ENCODE data around the gene PGAM2. TPM values are rescaled to one million over a fixed set of nuclear protein-coding genes. Genes with fewer than 3 reads are reported as not detected.

The PGAM2 gene
- total and polyA plus RNA-seq, 2 of the 4 experiments (the other 2 are of a cell fraction): not detected

DNA sequence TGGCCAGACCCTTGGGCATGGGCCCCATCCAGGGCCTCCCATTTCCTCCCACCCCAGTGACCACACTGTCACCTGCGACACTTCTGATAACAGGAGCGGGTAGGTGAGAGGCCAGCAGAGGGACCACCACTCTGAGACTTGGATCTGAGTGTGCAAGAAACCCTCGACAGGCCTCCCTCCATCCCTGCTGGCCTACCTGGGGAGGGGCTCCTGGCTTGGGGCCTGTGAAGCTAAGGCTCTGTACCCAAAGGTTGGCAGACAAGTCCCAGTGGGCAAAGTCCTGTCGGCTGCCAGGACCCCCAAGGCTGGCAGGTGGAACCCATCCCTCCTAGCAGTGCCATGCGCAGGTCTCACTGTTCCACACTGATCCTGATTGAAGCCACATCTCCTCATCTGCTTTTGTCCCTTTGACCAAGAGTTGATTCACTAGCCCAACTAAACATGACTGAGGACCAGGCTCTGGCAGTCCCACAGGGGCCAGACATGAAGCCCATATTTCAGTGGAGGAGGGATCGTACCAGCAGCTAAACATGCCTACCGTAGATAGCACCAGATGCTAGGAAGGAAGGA lies 1.2 kb upstream of the PGAM2 start:
- no peak overlapping the region for H4K5ac ChIP-seq (ENCODE audit: low read depth, low read length)
- H3K27me3 ChIP-seq (ENCODE audit: control insufficient read depth, insufficient read depth, low read length): no peaks in the 10 kb centered on the region
- peaks cover 18% of the 10 kb centered on the region for H4K20me1 ChIP-seq (ENCODE audit: insufficient read depth, low read length)
- H3K27ac ChIP-seq (ENCODE audit: insufficient read depth, low read length): no peak overlapping the region
- H3K4me2 ChIP-seq (ENCODE audit: low read depth, low read length): no peak overlapping the region
- H3K4me3 ChIP-seq (ENCODE audit: insufficient read depth, low read depth, low read length): no peak overlapping the region
- H2AK9ac ChIP-seq (replicated peaks; ENCODE audit: low read depth, low read length, poor library complexity): no peak overlapping the region
- H4K91ac ChIP-seq (ENCODE audit: insufficient read depth, low read depth, low read length): no peak overlapping the region
- H2BK120ac ChIP-seq (ENCODE audit: low read depth, low read length): no peak overlapping the region
- H3K9me3 ChIP-seq (ENCODE audit: control insufficient read depth, insufficient read depth, low read length): no peaks in the 10 kb centered on the region
- H2AK5ac ChIP-seq (ENCODE audit: low read depth, low read length): no peak overlapping the region
- peaks cover 9% of the 10 kb centered on the region for H3K4me1 ChIP-seq (ENCODE audit: control insufficient read depth, insufficient read depth, low read length)
- H2BK5ac ChIP-seq (ENCODE audit: low read depth, low read length, poor library complexity, severe bottlenecking): no peak overlapping the region
- no peak overlapping the region for H3K4ac ChIP-seq (ENCODE audit: low read depth, low read length)
- no peak overlapping the region for H4K8ac ChIP-seq (ENCODE audit: low read depth in 2 of 2, low read length in 2 of 2)
- 71% methylated on average over 3 of the region's 7 CpGs; no CpG with 5 or more reads in 1 of the 2 experiments for WGBS, 2 experiments (ENCODE audit: extremely low coverage in 2 of 2, insufficient read length in 1 of 2)
- H3K79me1 ChIP-seq (ENCODE audit: low read depth in 1 of 2, low read length in 2 of 2): no peaks in the 10 kb centered on the region
- H3K9ac ChIP-seq (ENCODE audit: low read depth, low read length): no peak overlapping the region
- no peaks in the 10 kb centered on the region for H3K9me1 ChIP-seq (ENCODE audit: insufficient read depth, low read length)
- intact Hi-C loops (cut with micrococcal nuclease): no loop called here
- dilution Hi-C loops (cut with HindIII; ENCODE audit: low sequenced_read_pairs, unreplicated experiment): no loop called here
- in situ Hi-C loops (cut with MboI; ENCODE audit: low sequenced_read_pairs): loop anchor here (5.0 kb wide), 1 partner anchor 131 kb away; no protein-coding TSS in a partner anchor
- ATAC-seq (ENCODE audit: low read depth) (no peak), DNase-seq (no peak)
- no peak overlapping the region for H3K23ac ChIP-seq (ENCODE audit: low read depth, low read length)
- TF ChIP-seq SMC3 (IDR thresholded peaks at IDR 0.05; ENCODE audit: low read depth, low read length) (no peak), BHLHE40 (IDR thresholded peaks at IDR 0.05; ENCODE audit: low read depth, low read length) (no peak), POLR2A (IDR thresholded peaks at IDR 0.05; ENCODE audit: low read depth, low read length) (no peak; the same call in 1 of the 2 replicates), RAD21 (IDR thresholded peaks at IDR 0.05; ENCODE audit: low read length) (no peak), MXI1 (IDR thresholded peaks at IDR 0.05; ENCODE audit: borderline replicate concordance, low read depth, low read length) (no peak), CHD1 (IDR thresholded peaks at IDR 0.05; ENCODE audit: low read depth, low read length) (no peak), MAZ (IDR thresholded peaks at IDR 0.05; ENCODE audit: borderline replicate concordance, low read depth, low read length) (no peak), RFX5 (IDR thresholded peaks at IDR 0.05; ENCODE audit: low read depth, low read length) (no peak), FOS (IDR thresholded peaks at IDR 0.05; ENCODE audit: low read depth, low read length) (no peak)
- TF ChIP-seq, protein P1, sequence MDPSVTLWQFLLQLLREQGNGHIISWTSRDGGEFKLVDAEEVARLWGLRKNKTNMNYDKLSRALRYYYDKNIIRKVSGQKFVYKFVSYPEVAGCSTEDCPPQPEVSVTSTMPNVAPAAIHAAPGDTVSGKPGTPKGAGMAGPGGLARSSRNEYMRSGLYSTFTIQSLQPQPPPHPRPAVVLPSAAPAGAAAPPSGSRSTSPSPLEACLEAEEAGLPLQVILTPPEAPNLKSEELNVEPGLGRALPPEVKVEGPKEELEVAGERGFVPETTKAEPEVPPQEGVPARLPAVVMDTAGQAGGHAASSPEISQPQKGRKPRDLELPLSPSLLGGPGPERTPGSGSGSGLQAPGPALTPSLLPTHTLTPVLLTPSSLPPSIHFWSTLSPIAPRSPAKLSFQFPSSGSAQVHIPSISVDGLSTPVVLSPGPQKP (IDR thresholded peaks at IDR 0.05; ENCODE audit: borderline replicate concordance, low read depth, low read length): no peak
- TF ChIP-seq, protein P2, sequence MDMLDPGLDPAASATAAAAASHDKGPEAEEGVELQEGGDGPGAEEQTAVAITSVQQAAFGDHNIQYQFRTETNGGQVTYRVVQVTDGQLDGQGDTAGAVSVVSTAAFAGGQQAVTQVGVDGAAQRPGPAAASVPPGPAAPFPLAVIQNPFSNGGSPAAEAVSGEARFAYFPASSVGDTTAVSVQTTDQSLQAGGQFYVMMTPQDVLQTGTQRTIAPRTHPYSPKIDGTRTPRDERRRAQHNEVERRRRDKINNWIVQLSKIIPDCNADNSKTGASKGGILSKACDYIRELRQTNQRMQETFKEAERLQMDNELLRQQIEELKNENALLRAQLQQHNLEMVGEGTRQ (IDR thresholded peaks at IDR 0.05; ENCODE audit: low read depth, low read length): no peak
- TF ChIP-seq, protein P3, sequence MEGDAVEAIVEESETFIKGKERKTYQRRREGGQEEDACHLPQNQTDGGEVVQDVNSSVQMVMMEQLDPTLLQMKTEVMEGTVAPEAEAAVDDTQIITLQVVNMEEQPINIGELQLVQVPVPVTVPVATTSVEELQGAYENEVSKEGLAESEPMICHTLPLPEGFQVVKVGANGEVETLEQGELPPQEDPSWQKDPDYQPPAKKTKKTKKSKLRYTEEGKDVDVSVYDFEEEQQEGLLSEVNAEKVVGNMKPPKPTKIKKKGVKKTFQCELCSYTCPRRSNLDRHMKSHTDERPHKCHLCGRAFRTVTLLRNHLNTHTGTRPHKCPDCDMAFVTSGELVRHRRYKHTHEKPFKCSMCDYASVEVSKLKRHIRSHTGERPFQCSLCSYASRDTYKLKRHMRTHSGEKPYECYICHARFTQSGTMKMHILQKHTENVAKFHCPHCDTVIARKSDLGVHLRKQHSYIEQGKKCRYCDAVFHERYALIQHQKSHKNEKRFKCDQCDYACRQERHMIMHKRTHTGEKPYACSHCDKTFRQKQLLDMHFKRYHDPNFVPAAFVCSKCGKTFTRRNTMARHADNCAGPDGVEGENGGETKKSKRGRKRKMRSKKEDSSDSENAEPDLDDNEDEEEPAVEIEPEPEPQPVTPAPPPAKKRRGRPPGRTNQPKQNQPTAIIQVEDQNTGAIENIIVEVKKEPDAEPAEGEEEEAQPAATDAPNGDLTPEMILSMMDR (conservative IDR thresholded peaks at IDR 0.05; ENCODE audit: low read depth, low read length): no peak
- H2BK15ac ChIP-seq (ENCODE audit: low read depth, low read length): no peak overlapping the region
- ChIA-PET CTCF (interaction anchor here (0.9 kb wide), 1 partner anchor 46 kb away, joined by 5 read pairs; no protein-coding TSS in a partner anchor), POLR2A (ENCODE audit: unreplicated experiment) (no interaction called here)
- BruUV-seq (replicated peaks): no TSS peak
- no peak overlapping the region for H3K56ac ChIP-seq (ENCODE audit: extremely low read depth, insufficient read depth, low read length)
- H3K14ac ChIP-seq (replicated peaks; ENCODE audit: low read depth, low read length): no peak overlapping the region
- H2BK20ac ChIP-seq (ENCODE audit: low read depth, low read length): no peak overlapping the region
- no peak overlapping the region for H2AFZ ChIP-seq (replicated peaks; ENCODE audit: low read length, poor library complexity)
- no peak overlapping the region for H3K18ac ChIP-seq (ENCODE audit: low read depth, low read length)
- H3K36me3 ChIP-seq (ENCODE audit: control insufficient read depth, insufficient read depth, low read length): peaks cover 6% of the 10 kb centered on the region
